Activated CD4-positive, alpha-beta T cell treated with anti-CD3 and anti-CD28 coated beads, Interleukin-2, Interleukin-4, amounts not matched to agents 100 ng/mL and 50 ng/mL, durations not matched to agents 16 hours and 8 hours (primary cell): ENCODE data around the gene MAP3K20.
"Not testable (repeated sequence)": the region's sequence is repeated elsewhere in the genome, so short reads cannot be mapped to it uniquely, and the experiment has no call there.

ENCODE experiments used
- DNase-seq: peaks from one replicate; pipeline ENCODE4 v3.0.0-alpha.2; 2020; ENCODE audit warnings: low spot score

MAP3K20 gene

GRCh38 chr2:173204316-173204715 lies 128.7 kb downstream of the MAP3K20 start:
- no peak for DNase-seq

GRCh38 chr2:173205375-173205774 lies 129.7 kb downstream of the MAP3K20 start:
- no peak for DNase-seq

GRCh38 chr2:173207124-173207523 lies 131.5 kb downstream of the MAP3K20 start:
- DNase-seq, result not testable (repeated sequence)

- peak; percentile 68 for DNase-seq
These were observed 134.9 kb downstream of the MAP3K20 start for GRCh38 chr2:173210270-173211196.

- DNase-seq, result no peak
These were observed 137.5 kb downstream of the MAP3K20 start for GRCh38 chr2:173213181-173213580.

- DNase-seq, result no peak
These were observed 138.6 kb downstream of the MAP3K20 start for GRCh38 chr2:173214213-173214612.

- no peak for DNase-seq
These were observed 139.7 kb downstream of the MAP3K20 start for GRCh38 chr2:173215316-173215715.

- no peak for DNase-seq
These were observed 140.4 kb downstream of the MAP3K20 start for GRCh38 chr2:173216051-173216450.

- no peak for DNase-seq
These were observed 141.0 kb downstream of the MAP3K20 start for GRCh38 chr2:173216668-173217067.

GRCh38 chr2:173217116-173217840 lies 141.6 kb downstream of the MAP3K20 start:
- DNase-seq, result no peak

- DNase-seq, result no peak
These were observed 142.8 kb downstream of the MAP3K20 start for GRCh38 chr2:173218326-173219056.

GRCh38 chr2:173221132-173221695 lies 145.6 kb downstream of the MAP3K20 start:
- DNase-seq, result no peak

GRCh38 chr2:173221937-173222594 lies 146.4 kb downstream of the MAP3K20 start:
- no peak for DNase-seq

GRCh38 chr2:173223871-173224270 lies 148.2 kb downstream of the MAP3K20 start:
- no peak for DNase-seq

- no peak for DNase-seq
These were observed 151.5 kb downstream of the MAP3K20 start for GRCh38 chr2:173226899-173227698.

GRCh38 chr2:173229086-173229485 lies 153.4 kb downstream of the MAP3K20 start:
- DNase-seq, result no peak

- no peak for DNase-seq
These were observed 154.5 kb downstream of the MAP3K20 start for GRCh38 chr2:173230181-173230580.

GRCh38 chr2:173231042-173231441 lies 155.4 kb downstream of the MAP3K20 start:
- no peak for DNase-seq

- no peak for DNase-seq
These were observed 155.8 kb downstream of the MAP3K20 start for GRCh38 chr2:173231465-173231864.

- DNase-seq, result peak; percentile 19
These were observed 157.5 kb downstream of the MAP3K20 start for GRCh38 chr2:173232956-173233744.
